CD4-positive, alpha-beta T cell (primary cell): ENCODE data around the gene UBXN4. TPM values are rescaled to one million over a fixed set of nuclear protein-coding genes. Genes with fewer than 3 reads are reported as not detected.
"Not testable (repeated sequence)": the region's sequence is repeated elsewhere in the genome, so short reads cannot be mapped to it uniquely, and the experiment has no call there.

ENCODE experiments used
- ATAC-seq: fragments of 200-7000 bp; cut with Tn5 transposase; one replicate; pipeline ENCODE4 v1.10.0; 2022; ENCODE audit warnings: mild to moderate bottlenecking; ENCODE audit not compliant: poor library complexity
- CTCF ChIA-PET: fragments of 350-600 bp; sonication (Branson Sonifier 250); formaldehyde crosslinking; loops from one replicate; lab custom pipeline; 2021; ENCODE audit warnings: antibody characterized with exemption, inconsistent platforms; lab: Charles Lee
- POLR2A ChIA-PET: fragments of 350-600 bp; sonication (Branson Sonifier 250); formaldehyde crosslinking; loops from one replicate; lab custom pipeline; 2021; ENCODE audit warnings: antibody characterized with exemption, inconsistent platforms; lab: Charles Lee
- DNase-seq, 14 experiments: peaks; one replicate each; pipeline ENCODE4 v3.0.0-alpha.2; 2013 to 2020; ENCODE audit warnings: mixed read lengths in 2 of 14
- H3K27ac ChIP-seq, 2 donors: one replicate each; pipeline versions ENCODE4 v1.5.1 to v1.7.0; 2013; ENCODE audit warnings: low read length in 2 of 2, low read depth in 1 of 2, mild to moderate bottlenecking in 1 of 2
- H3K27me3 ChIP-seq, 2 experiments: 1 replicate in 1 of 2; 2 replicates in 1 of 2; pipeline versions ENCODE4 v1.6.1 to v1.7.0; 2013; ENCODE audit warnings: low read length in 2 of 2, control low read depth in 1 of 2, mild to moderate bottlenecking in 1 of 2, moderate library complexity in 1 of 2; ENCODE audit not compliant: insufficient read depth in 2 of 2, control insufficient read depth in 1 of 2
- H3K36me3 ChIP-seq: one replicate; pipeline ENCODE4 v1.6.1; 2013; ENCODE audit warnings: low read length, control low read depth; ENCODE audit not compliant: insufficient read depth
- H3K4me1 ChIP-seq: one replicate; pipeline ENCODE4 v1.6.1; 2013; ENCODE audit warnings: low read length, control low read depth; ENCODE audit not compliant: insufficient read depth
- H3K4me3 ChIP-seq: one replicate; pipeline ENCODE4 v1.5.1; 2013; ENCODE audit warnings: mild to moderate bottlenecking, low read length, moderate library complexity
- H3K9me3 ChIP-seq, 2 experiments: 1 replicate in 1 of 2; 2 replicates in 1 of 2; pipeline versions ENCODE4 v1.6.1 to v1.7.0; 2013; ENCODE audit warnings: low read length in 2 of 2, mild to moderate bottlenecking in 2 of 2, control low read depth in 1 of 2, moderate library complexity in 1 of 2; ENCODE audit not compliant: control insufficient read depth in 1 of 2, insufficient read depth in 1 of 2
- H3K27ac Mint-ChIP-seq: one replicate; pipeline ENCODE4 v1.8.0; 2020; ENCODE audit warnings: mixed read lengths
- H3K27me3 Mint-ChIP-seq: one replicate; pipeline ENCODE4 v1.8.0; 2021; ENCODE audit warnings: mixed read lengths
- H3K36me3 Mint-ChIP-seq: one replicate; pipeline ENCODE4 v1.8.0; 2021; ENCODE audit warnings: low read depth, mixed read lengths
- H3K4me1 Mint-ChIP-seq: one replicate; pipeline ENCODE4 v1.8.0; 2021; ENCODE audit warnings: low read depth, mixed read lengths
- H3K4me3 Mint-ChIP-seq: one replicate; pipeline ENCODE4 v1.8.0; 2020; ENCODE audit warnings: mild to moderate bottlenecking, mixed read lengths
- H3K9me3 Mint-ChIP-seq: one replicate; pipeline ENCODE4 v1.8.0; 2020; ENCODE audit warnings: mixed read lengths
- CTCF ChIP-seq: fragments of 200-600 bp; IDR thresholded peaks from one replicate; pipeline ENCODE4 v1.8.0; 2022; ENCODE audit warnings: antibody characterized with exemption, mild to moderate bottlenecking
- intact Hi-C, 2 experiments: fragments of 100-400 bp; cut with DNase I in 1 of 2; cut with micrococcal nuclease in 1 of 2; formaldehyde crosslinking; loops; one replicate each; pipeline versions ENCODE4 v1.15.1 to v1.9.0; 2023 to 2025; cut with DNase I, micrococcal nuclease
- total RNA-seq, 174 experiments: library from RNA in 2 of 174; stranded (reverse) in 2 of 174; gene quantifications; one replicate each; pipeline ENCODE4 v1.2.3 and lab custom pipeline; 2021 to 2026

The UBXN4 gene
- total RNA-seq, 2 experiments from 2014 or later, result 143 to 150 TPM

- ChIA-PET POLR2A (interaction anchor here (0.6 kb wide), 1 partner anchor 102 kb away, joined by 3 read pairs; no protein-coding TSS in a partner anchor), CTCF (no interaction called here)
- intact Hi-C loops, result no loop called here
- Histone ChIP-seq H3K27ac (no peak overlapping the region), H3K27me3 (no peaks in the 10 kb centered on the region), H3K36me3 (no peaks in the 10 kb centered on the region), H3K4me3 (no peak overlapping the region), H3K9me3 (no peaks in the 10 kb centered on the region), H3K4me1 (peaks cover 9% of the 10 kb centered on the region)
- Mint-ChIP-seq H3K9me3 (no peaks in the 10 kb centered on the region), H3K27me3 (no peaks in the 10 kb centered on the region), H3K36me3 (peaks cover 3% of the 10 kb centered on the region), H3K4me1 (peaks cover 11% of the 10 kb centered on the region), H3K27ac (no peak overlapping the region), H3K4me3 (no peak overlapping the region)
- DNase-seq, result peak in 2 of 14 experiments; percentile 12 to 21
- no peak for ATAC-seq
- no peak for TF ChIP-seq CTCF
These were observed 50.9 kb downstream of the UBXN4 start for GRCh38 chr2:135792401-135793150.

DNA sequence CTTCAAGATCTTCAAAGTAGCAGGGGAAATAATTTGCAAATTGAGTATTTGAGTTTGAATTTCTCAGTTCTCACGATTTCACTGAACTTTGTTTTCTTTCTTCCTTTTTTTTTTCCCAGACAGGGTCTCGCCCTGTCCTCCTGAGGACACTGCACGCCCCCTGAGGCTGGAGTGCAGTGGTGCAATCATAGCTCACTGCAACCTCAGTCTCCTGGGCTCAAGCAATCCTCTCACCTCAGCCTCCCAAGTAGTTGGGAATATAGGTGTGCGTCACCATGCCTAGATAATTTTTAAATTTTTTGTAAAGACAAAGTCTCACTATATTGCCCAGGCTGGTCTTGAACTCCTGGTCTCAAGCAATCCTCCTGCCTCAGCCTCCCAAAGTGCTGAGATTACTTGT, 54.0 kb downstream of the UBXN4 start:
- H3K27ac Mint-ChIP-seq, H3K9me3 ChIP-seq, H3K4me3 Mint-ChIP-seq, CTCF ChIA-PET, H3K9me3 Mint-ChIP-seq, H3K36me3 Mint-ChIP-seq, H3K36me3 ChIP-seq, H3K27me3 ChIP-seq, H3K27ac ChIP-seq, ATAC-seq, POLR2A ChIA-PET, H3K27me3 Mint-ChIP-seq, H3K4me3 ChIP-seq, DNase-seq: not testable (repeated sequence)
- intact Hi-C loops, result loop anchor here in 1 of 2 experiments (2.0 kb wide), 1 partner anchor 807 kb away; no protein-coding TSS in a partner anchor
- peaks cover 12% of the 10 kb centered on the region for H3K4me1 ChIP-seq
- H3K4me1 Mint-ChIP-seq, result peaks cover 12% of the 10 kb centered on the region

- TF ChIP-seq CTCF, result no peak
- Histone ChIP-seq H3K27me3 (no peaks in the 10 kb centered on the region), H3K4me3 (no peak overlapping the region), H3K36me3 (no peaks in the 10 kb centered on the region), H3K27ac (no peak overlapping the region), H3K9me3 (peaks cover 6% of the 10 kb centered on the region in 2 experiments), H3K4me1 (peaks cover 12% of the 10 kb centered on the region)
- DNase-seq (no peak), ATAC-seq (no peak)
- Mint-ChIP-seq H3K27ac (no peak overlapping the region), H3K4me3 (no peak overlapping the region), H3K36me3 (no peaks in the 10 kb centered on the region), H3K9me3 (no peaks in the 10 kb centered on the region), H3K4me1 (peaks cover 12% of the 10 kb centered on the region), H3K27me3 (no peaks in the 10 kb centered on the region)
- POLR2A ChIA-PET, result no interaction called here
- CTCF ChIA-PET, result interaction anchor here (1.4 to 2.5 kb wide), 4 partner anchors 9 to 808 kb away, joined by 4 to 8 read pairs (median 4); no protein-coding TSS in a partner anchor
- intact Hi-C loops, result loop anchor here (1.0 to 2.0 kb wide), 2 partner anchors 807 to 808 kb away; no protein-coding TSS in a partner anchor
These were observed 55.0 kb downstream of the UBXN4 start for GRCh38 chr2:135796606-135797005.
